MCF 10A (cell line): ENCODE measurements around the gene ARHGAP28. TPM values are rescaled to one million over a fixed set of nuclear protein-coding genes. Genes with fewer than 3 reads are reported as not detected.

ENCODE experiments used
- BruUV-seq: library from RNA; stranded (reverse); fragments of 400-500 nt; replicated peaks from 2 replicates; lab custom pipeline; 2021; lab: Mats Ljungman, UMichigan
- CTCF ChIA-PET: fragments of 300-600 bp; sonication (Branson Sonifier 250); formaldehyde crosslinking; extraction: SDS; loops from one replicate; lab custom pipeline; 2021; ENCODE audit warnings: antibody characterized with exemption, inconsistent platforms; lab: Yijun Ruan, JAX
- POLR2A ChIA-PET: fragments of 300-600, 350-650 bp; sonication (Branson Sonifier 250); formaldehyde crosslinking; extraction: SDS; loops from one replicate; lab custom pipeline; 2020; ENCODE audit warnings: antibody characterized with exemption, inconsistent platforms; lab: Yijun Ruan, JAX
- DNase-seq: peaks from one replicate; pipeline ENCODE4 v3.0.0-alpha.2; 2018; ENCODE audit not compliant: unreplicated experiment
- H3K27ac Mint-ChIP-seq: one replicate; pipeline ENCODE4 v1.8.0; 2022; ENCODE audit warnings: mild to moderate bottlenecking, low read depth, mixed read lengths; ENCODE audit not compliant: unreplicated experiment
- H3K27me3 Mint-ChIP-seq: one replicate; pipeline ENCODE4 v1.8.0; 2022; ENCODE audit warnings: mixed read lengths; ENCODE audit not compliant: insufficient read depth, unreplicated experiment
- H3K36me3 Mint-ChIP-seq: one replicate; pipeline ENCODE4 v1.8.0; 2022; ENCODE audit warnings: mild to moderate bottlenecking, moderate library complexity, mixed read lengths; ENCODE audit not compliant: insufficient read depth, unreplicated experiment
- H3K4me1 Mint-ChIP-seq: one replicate; pipeline ENCODE4 v1.8.0; 2022; ENCODE audit warnings: mixed read lengths; ENCODE audit not compliant: insufficient read depth, unreplicated experiment
- H3K4me3 Mint-ChIP-seq: one replicate; pipeline ENCODE4 v1.8.0; 2022; ENCODE audit warnings: mild to moderate bottlenecking, moderate library complexity, mixed read lengths; ENCODE audit not compliant: unreplicated experiment
- H3K9me3 Mint-ChIP-seq: one replicate; pipeline ENCODE4 v1.8.0; 2022; ENCODE audit warnings: mixed read lengths; ENCODE audit not compliant: unreplicated experiment
- intact Hi-C: fragments of 100-400 bp; cut with micrococcal nuclease; formaldehyde crosslinking; loops from 2 replicates; pipeline ENCODE4 v1.14.1; 2022
- total RNA-seq: library from RNA; stranded (reverse); gene quantifications from 2 replicates; pipeline ENCODE4 v1.2.3, GENCODE V29; 2022
- TF ChIP-seq, protein P1 (sequence below): fragments of 200-600 bp; IDR thresholded peaks from one replicate; pipeline ENCODE4 v1.8.0; 2022; ENCODE audit warnings: antibody characterized with exemption, mild to moderate bottlenecking; ENCODE audit not compliant: unreplicated experiment

The ARHGAP28 gene
- total RNA-seq, 1 experiment from 2014 or later = 3.0 TPM

- Mint-ChIP-seq H3K27ac (no peak overlapping the region), H3K9me3 (no peaks in the 10 kb centered on the region), H3K36me3 (no peaks in the 10 kb centered on the region), H3K4me3 (no peak overlapping the region), H3K27me3 (no peaks in the 10 kb centered on the region), H3K4me1 (peaks cover 53% of the 10 kb centered on the region)
- POLR2A ChIA-PET = no interaction called here
- intact Hi-C loops = loop anchor here (5.0 to 10.0 kb wide), 2 partner anchors 118 to 180 kb away; no protein-coding TSS in a partner anchor
- CTCF ChIA-PET = interaction anchor here (0.6 to 1.2 kb wide), 2 partner anchors 9 to 108 kb away, joined by 3 to 4 read pairs; no protein-coding TSS in a partner anchor
- TF ChIP-seq, protein P1, sequence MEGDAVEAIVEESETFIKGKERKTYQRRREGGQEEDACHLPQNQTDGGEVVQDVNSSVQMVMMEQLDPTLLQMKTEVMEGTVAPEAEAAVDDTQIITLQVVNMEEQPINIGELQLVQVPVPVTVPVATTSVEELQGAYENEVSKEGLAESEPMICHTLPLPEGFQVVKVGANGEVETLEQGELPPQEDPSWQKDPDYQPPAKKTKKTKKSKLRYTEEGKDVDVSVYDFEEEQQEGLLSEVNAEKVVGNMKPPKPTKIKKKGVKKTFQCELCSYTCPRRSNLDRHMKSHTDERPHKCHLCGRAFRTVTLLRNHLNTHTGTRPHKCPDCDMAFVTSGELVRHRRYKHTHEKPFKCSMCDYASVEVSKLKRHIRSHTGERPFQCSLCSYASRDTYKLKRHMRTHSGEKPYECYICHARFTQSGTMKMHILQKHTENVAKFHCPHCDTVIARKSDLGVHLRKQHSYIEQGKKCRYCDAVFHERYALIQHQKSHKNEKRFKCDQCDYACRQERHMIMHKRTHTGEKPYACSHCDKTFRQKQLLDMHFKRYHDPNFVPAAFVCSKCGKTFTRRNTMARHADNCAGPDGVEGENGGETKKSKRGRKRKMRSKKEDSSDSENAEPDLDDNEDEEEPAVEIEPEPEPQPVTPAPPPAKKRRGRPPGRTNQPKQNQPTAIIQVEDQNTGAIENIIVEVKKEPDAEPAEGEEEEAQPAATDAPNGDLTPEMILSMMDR = no peak
- no TSS peak for BruUV-seq
- DNase-seq = no peak
Observed at GRCh38 chr18:6744816-6745455, 15.4 kb downstream of the ARHGAP28 start.

- H3K27me3 Mint-ChIP-seq = no peaks in the 10 kb centered on the region
- no peak for DNase-seq
- intact Hi-C loops = loop anchor here (5.0 to 10.0 kb wide), 2 partner anchors 118 to 181 kb away; no protein-coding TSS in a partner anchor
- ChIA-PET CTCF (no interaction called here), POLR2A (no interaction called here)
- H3K4me1 Mint-ChIP-seq = peaks cover 51% of the 10 kb centered on the region
- BruUV-seq = no TSS peak
- H3K9me3 Mint-ChIP-seq = no peaks in the 10 kb centered on the region
- TF ChIP-seq, protein P1 = no peak
- no peak overlapping the region for H3K4me3 Mint-ChIP-seq
- no peak overlapping the region for H3K27ac Mint-ChIP-seq
- H3K36me3 Mint-ChIP-seq = no peaks in the 10 kb centered on the region
Observed at GRCh38 chr18:6745504-6746031, 16.1 kb downstream of the ARHGAP28 start.

DNA sequence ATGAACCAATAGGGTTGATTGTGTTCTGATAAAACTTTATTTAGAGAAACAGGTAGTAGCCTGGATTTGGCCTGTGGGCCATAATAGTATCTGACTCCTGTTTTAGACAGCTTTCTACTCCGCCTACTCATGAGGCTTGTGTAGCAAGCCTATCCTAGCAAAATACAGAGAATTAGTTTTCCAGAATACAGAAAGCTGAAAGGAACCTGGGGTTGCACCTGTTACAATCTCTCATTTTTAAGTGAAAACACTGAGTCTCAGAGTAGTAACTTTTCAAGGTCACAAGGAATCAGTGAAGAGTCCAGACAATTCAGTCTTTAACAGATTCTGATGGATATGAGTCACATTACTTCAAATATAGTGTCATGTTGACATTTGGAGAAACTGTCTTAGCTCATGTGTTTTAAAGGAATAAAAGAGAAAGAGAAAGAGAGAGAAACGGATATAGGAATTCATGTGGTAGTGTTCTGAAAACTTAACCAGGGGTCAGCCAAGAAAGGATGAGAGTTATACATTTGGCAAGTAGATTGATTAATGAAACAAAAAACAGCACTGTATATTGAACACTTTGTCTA lies 17.0 kb downstream of the ARHGAP28 start:
- Mint-ChIP-seq H3K4me3 (peak overlapping the region; percentile 2), H3K27me3 (no peaks in the 10 kb centered on the region), H3K36me3 (no peaks in the 10 kb centered on the region), H3K27ac (peak overlapping the region; percentile 52), H3K9me3 (no peaks in the 10 kb centered on the region), H3K4me1 (peaks cover 43% of the 10 kb centered on the region)
- BruUV-seq = no TSS peak
- CTCF ChIA-PET = interaction anchor here (0.6 to 2.6 kb wide), 3 partner anchors 11 to 429 kb away, joined by 3 to 7 read pairs (median 3); no protein-coding TSS in a partner anchor
- peak; percentile 14 for DNase-seq
- intact Hi-C loops = loop anchor here (5.0 to 10.0 kb wide), 2 partner anchors 119 to 182 kb away; no protein-coding TSS in a partner anchor
- POLR2A ChIA-PET = interaction anchor here (0.6 kb wide), 1 partner anchor 148 kb away, joined by 3 read pairs; no protein-coding TSS in a partner anchor
- TF ChIP-seq, protein P1 = no peak

DNA sequence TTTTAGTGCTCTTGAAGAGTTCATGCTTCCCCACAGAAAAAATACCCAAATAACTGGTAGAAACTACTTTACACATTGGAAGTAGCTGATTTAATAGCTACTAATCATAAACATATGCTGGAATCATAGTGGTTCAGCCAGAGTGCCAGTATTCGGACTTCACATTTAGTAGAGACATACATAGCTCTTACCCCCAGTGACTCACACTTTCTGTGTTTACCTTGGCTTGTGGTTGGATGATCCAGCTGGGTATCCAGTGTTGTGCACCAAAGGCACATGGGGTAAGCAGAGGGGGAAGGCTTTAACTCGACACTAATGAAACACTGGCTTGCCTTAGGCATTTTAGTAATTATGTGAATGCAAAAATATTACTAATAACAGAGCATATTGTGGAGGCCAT lies 18.1 kb downstream of the ARHGAP28 start:
- no TSS peak for BruUV-seq

More for the DNA sequence above, 18.1 kb downstream of the ARHGAP28 start:
- H3K27ac Mint-ChIP-seq = no peak overlapping the region
- H3K9me3 Mint-ChIP-seq = no peaks in the 10 kb centered on the region
- ChIA-PET POLR2A (interaction anchor here (0.6 kb wide), 1 partner anchor 524 kb away, joined by 4 read pairs; no protein-coding TSS in a partner anchor), CTCF (interaction anchor here (0.6 to 2.6 kb wide), 3 partner anchors 10 to 252 kb away, joined by 3 to 7 read pairs (median 3); no protein-coding TSS in a partner anchor)
- H3K27me3 Mint-ChIP-seq = no peaks in the 10 kb centered on the region
- no peak overlapping the region for H3K4me3 Mint-ChIP-seq
- intact Hi-C loops = loop anchor here (5.0 to 10.0 kb wide), 2 partner anchors 120 to 183 kb away; no protein-coding TSS in a partner anchor
- DNase-seq = peak; percentile 94
- TF ChIP-seq, protein P1 = no peak
- H3K36me3 Mint-ChIP-seq = no peaks in the 10 kb centered on the region
- H3K4me1 Mint-ChIP-seq = peaks cover 32% of the 10 kb centered on the region
